IgD-negative memory B cell (primary cell): Measurements from ENCODE around the gene CABP1. TPM values are rescaled to one million over a fixed set of nuclear protein-coding genes. Genes with fewer than 3 reads are reported as not detected.
"Not testable (repeated sequence)": the region's sequence is repeated elsewhere in the genome, so short reads cannot be mapped to it uniquely, and the experiment has no call there.

Experiments used
- H3K27ac Mint-ChIP-seq, 3 donors: one replicate each; pipeline ENCODE4 v1.8.0; 2020 to 2022; ENCODE audit warnings: mild to moderate bottlenecking in 3 of 3, mixed read lengths in 3 of 3, moderate library complexity in 1 of 3
- H3K27me3 Mint-ChIP-seq: one replicate; pipeline ENCODE4 v1.8.0; 2021; ENCODE audit warnings: mixed read lengths
- H3K36me3 Mint-ChIP-seq: one replicate; pipeline ENCODE4 v1.8.0; 2020; ENCODE audit warnings: mild to moderate bottlenecking, mixed read lengths
- H3K4me1 Mint-ChIP-seq, 3 donors: one replicate each; pipeline ENCODE4 v1.8.0; 2020 to 2022; ENCODE audit warnings: mixed read lengths in 3 of 3, mild to moderate bottlenecking in 1 of 3
- H3K4me3 Mint-ChIP-seq, 4 donors: one replicate each; pipeline ENCODE4 v1.8.0; 2020 to 2022; ENCODE audit warnings: mild to moderate bottlenecking in 4 of 4, mixed read lengths in 4 of 4, moderate library complexity in 3 of 4
- H3K9me3 Mint-ChIP-seq, 3 donors: one replicate each; pipeline ENCODE4 v1.8.0; 2020 to 2021; ENCODE audit warnings: mixed read lengths in 3 of 3, mild to moderate bottlenecking in 1 of 3
- polyA plus RNA-seq: library from polyadenylated mRNA; unstranded; fragments of 300-500 nt; fragmentation: Illumina TruSeq; gene quantifications from one replicate; pipeline ENCODE4 v1.2.3, GENCODE V29; 2021

The CABP1 gene
- polyA plus RNA-seq, 1 donor from 2014 or later = not detected

- no peaks in the 10 kb centered on the region for H3K9me3 Mint-ChIP-seq
- H3K36me3 Mint-ChIP-seq = peaks cover 2% of the 10 kb centered on the region
- H3K4me3 Mint-ChIP-seq = peak overlapping the region; percentile 17 to 88 (median 62)
- H3K4me1 Mint-ChIP-seq = peaks cover 28 to 31% (median 31%) of the 10 kb centered on the region in 3 donors
- peak overlapping the region in 2 of 3 donors; percentile 17 to 53 for H3K27ac Mint-ChIP-seq
- H3K27me3 Mint-ChIP-seq = peaks cover 17% of the 10 kb centered on the region
These were observed 28.7 kb downstream of the CABP1 start for GRCh38 chr12:120668868-120669840.

DNA sequence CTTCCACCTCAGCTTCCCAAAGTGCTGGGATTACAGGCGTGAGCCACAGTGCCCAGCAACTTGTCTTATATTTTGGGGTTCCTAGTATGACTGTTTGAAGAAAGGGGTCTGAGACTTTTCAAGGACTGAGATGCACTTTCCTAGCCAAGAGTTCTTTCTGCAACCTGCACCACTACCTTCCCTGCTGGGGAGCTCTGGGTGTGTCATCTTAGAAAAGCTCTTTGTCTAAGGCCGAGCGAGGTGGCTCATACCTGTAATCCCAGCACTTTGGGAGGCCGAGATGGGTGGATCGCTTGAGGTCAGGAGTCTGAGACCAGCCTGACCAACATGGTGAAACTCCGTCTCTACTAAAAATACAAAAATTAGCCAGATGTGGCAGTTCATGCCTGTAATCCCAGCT is 29.8 kb downstream of the CABP1 start:
- peak overlapping the region in 1 of 4 donors; percentile 84 for H3K4me3 Mint-ChIP-seq
- H3K4me1 Mint-ChIP-seq = peaks cover 31 to 36% (median 35%) of the 10 kb centered on the region in 3 donors
- peaks cover 20% of the 10 kb centered on the region for H3K27me3 Mint-ChIP-seq
- H3K36me3 Mint-ChIP-seq, H3K27ac Mint-ChIP-seq, H3K9me3 Mint-ChIP-seq: not testable (repeated sequence)

- no peak overlapping the region for H3K4me3 Mint-ChIP-seq
- peaks cover 20% of the 10 kb centered on the region for H3K27me3 Mint-ChIP-seq
- peaks cover 31 to 35% (median 33%) of the 10 kb centered on the region in 3 donors for H3K4me1 Mint-ChIP-seq
- H3K9me3 Mint-ChIP-seq = no peaks in the 10 kb centered on the region
- peaks cover 2% of the 10 kb centered on the region for H3K36me3 Mint-ChIP-seq
- H3K27ac Mint-ChIP-seq = peak overlapping the region in 1 of 3 donors; percentile 12
These were observed 30.2 kb downstream of the CABP1 start for GRCh38 chr12:120670667-120671066.

DNA sequence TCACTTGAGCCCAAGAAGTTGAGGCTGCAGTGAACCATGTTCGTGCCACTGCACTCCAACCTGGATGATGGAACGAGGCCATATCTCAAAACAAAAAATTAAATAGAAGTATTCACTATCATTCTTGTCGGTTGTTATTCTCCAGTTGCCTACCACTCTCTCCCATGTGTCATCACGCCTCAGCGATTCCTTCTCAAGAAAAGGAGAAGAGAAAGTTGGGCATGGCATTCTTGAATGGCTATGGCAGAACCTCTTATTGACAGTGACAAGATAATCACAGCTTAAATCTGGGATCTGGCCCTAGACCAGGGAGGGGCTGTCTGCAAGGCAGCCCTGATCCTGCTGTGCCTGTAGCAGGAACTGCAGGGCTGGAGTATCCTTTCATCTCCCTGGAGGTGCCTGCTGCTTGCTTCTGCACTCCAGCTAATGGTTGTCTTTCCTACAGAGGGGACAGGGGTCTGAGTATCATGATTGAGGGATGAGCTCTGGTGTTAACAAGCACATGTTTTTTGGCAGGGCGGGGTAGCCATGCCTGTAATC is 33.7 kb downstream of the CABP1 start:
- Mint-ChIP-seq H3K36me3 (peaks cover 2% of the 10 kb centered on the region), H3K4me3 (peak overlapping the region in 3 of 4 donors; percentile 19 to 92 (median 25)), H3K4me1 (peaks cover 26 to 33% (median 30%) of the 10 kb centered on the region in 3 donors), H3K27ac (peak overlapping the region in 1 of 3 donors; percentile 7), H3K27me3 (peaks cover 14% of the 10 kb centered on the region), H3K9me3 (no peaks in the 10 kb centered on the region)

- no peaks in the 10 kb centered on the region for H3K36me3 Mint-ChIP-seq
- peak overlapping the region in 1 of 3 donors; percentile 8 for H3K27ac Mint-ChIP-seq
- H3K9me3 Mint-ChIP-seq = no peaks in the 10 kb centered on the region
- peaks cover 4% of the 10 kb centered on the region for H3K27me3 Mint-ChIP-seq
- H3K4me3 Mint-ChIP-seq = peak overlapping the region in 2 of 4 donors; percentile 10 to 80
- H3K4me1 Mint-ChIP-seq = peaks cover 19 to 25% (median 20%) of the 10 kb centered on the region in 3 donors
These were observed 37.5 kb downstream of the CABP1 start for GRCh38 chr12:120677765-120678473.

DNA sequence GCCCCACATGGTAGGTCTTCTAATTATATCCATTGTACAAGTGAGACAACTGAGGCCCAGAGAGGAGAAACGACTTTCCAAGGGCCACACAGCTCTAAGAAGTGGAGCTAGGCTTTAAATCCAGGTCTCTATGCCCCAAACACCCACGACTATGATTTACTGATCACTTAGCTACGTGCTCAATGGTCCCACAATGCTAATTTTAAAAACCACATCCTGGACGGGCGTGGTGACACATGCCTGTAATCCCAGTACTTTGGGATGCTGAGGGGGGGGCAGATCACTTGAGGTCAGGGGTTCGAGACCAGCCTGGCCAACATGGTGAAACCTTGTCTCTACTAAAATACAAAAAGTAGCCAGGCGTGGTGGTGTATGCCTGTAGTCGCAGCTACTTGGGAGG is 38.1 kb downstream of the CABP1 start:
- Mint-ChIP-seq H3K27me3 (peaks cover 4% of the 10 kb centered on the region), H3K4me3 (peak overlapping the region in 2 of 4 donors; percentile 10 to 80), H3K27ac (peak overlapping the region in 1 of 3 donors; percentile 8), H3K36me3 (no peaks in the 10 kb centered on the region), H3K9me3 (no peaks in the 10 kb centered on the region), H3K4me1 (peaks cover 16 to 24% (median 20%) of the 10 kb centered on the region in 3 donors)

GRCh38 chr12:120680165-120680738 is 39.8 kb downstream of the CABP1 start:
- no peak overlapping the region for H3K27ac Mint-ChIP-seq
- no peaks in the 10 kb centered on the region for H3K36me3 Mint-ChIP-seq
- peak overlapping the region in 1 of 4 donors; percentile 83 for H3K4me3 Mint-ChIP-seq
- peaks cover 0 to 4% (median 0%) of the 10 kb centered on the region in 3 donors for H3K9me3 Mint-ChIP-seq
- peaks cover 18 to 25% (median 25%) of the 10 kb centered on the region in 3 donors for H3K4me1 Mint-ChIP-seq
- no peaks in the 10 kb centered on the region for H3K27me3 Mint-ChIP-seq

- Mint-ChIP-seq H3K4me3 (peak overlapping the region in 3 of 4 donors; percentile 24 to 93 (median 70)), H3K27me3 (no peaks in the 10 kb centered on the region), H3K36me3 (no peaks in the 10 kb centered on the region), H3K27ac (peak overlapping the region; percentile 43 to 97 (median 88)), H3K9me3 (peaks cover 0 to 4% (median 0%) of the 10 kb centered on the region in 3 donors), H3K4me1 (peaks cover 30 to 31% (median 31%) of the 10 kb centered on the region in 3 donors)
These were observed 44.1 kb downstream of the CABP1 start for GRCh38 chr12:120684523-120684932.

GRCh38 chr12:120685522-120685921 is 45.1 kb downstream of the CABP1 start:
- peak overlapping the region; percentile 88 to 97 (median 96) for H3K27ac Mint-ChIP-seq
- H3K4me1 Mint-ChIP-seq = peaks cover 27 to 32% (median 27%) of the 10 kb centered on the region in 3 donors
- no peaks in the 10 kb centered on the region for H3K36me3 Mint-ChIP-seq
- no peaks in the 10 kb centered on the region for H3K27me3 Mint-ChIP-seq
- peaks cover 0 to 4% (median 0%) of the 10 kb centered on the region in 3 donors for H3K9me3 Mint-ChIP-seq
- peak overlapping the region; percentile 54 to 97 (median 82) for H3K4me3 Mint-ChIP-seq

DNA sequence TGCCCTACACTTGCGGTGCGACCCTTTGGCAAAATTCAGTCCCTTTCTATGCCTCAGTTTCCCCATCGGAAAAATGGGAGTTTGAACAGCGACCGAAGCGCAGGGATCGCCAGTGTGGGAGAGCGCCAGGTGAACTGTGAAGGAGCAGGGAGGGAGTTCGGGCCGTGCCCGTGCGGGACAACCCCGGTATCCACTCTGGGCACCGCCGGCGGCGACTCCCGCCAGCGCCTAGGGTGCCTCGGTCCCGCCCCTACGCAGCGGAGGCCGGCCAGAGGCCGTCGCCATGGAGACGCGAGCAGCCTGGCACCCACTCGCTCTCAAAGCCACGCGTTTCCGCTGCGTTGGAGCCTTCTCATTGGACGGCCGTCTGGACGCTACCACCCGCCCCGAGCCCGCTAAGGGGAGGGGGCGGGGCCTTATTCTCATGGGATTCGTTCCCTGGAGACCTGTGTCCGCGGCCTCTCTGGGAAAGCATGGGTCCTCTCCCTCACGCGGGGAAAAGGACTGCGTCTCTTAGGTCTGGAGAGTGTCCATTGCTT is 45.8 kb downstream of the CABP1 start:
- Mint-ChIP-seq H3K27ac (peak overlapping the region; percentile 88 to 97 (median 96)), H3K4me3 (peak overlapping the region; percentile 89 to 97 (median 95)), H3K9me3 (peaks cover 0 to 4% (median 0%) of the 10 kb centered on the region in 3 donors), H3K4me1 (peaks cover 27 to 34% (median 29%) of the 10 kb centered on the region in 3 donors), H3K36me3 (no peaks in the 10 kb centered on the region), H3K27me3 (no peaks in the 10 kb centered on the region)

DNA sequence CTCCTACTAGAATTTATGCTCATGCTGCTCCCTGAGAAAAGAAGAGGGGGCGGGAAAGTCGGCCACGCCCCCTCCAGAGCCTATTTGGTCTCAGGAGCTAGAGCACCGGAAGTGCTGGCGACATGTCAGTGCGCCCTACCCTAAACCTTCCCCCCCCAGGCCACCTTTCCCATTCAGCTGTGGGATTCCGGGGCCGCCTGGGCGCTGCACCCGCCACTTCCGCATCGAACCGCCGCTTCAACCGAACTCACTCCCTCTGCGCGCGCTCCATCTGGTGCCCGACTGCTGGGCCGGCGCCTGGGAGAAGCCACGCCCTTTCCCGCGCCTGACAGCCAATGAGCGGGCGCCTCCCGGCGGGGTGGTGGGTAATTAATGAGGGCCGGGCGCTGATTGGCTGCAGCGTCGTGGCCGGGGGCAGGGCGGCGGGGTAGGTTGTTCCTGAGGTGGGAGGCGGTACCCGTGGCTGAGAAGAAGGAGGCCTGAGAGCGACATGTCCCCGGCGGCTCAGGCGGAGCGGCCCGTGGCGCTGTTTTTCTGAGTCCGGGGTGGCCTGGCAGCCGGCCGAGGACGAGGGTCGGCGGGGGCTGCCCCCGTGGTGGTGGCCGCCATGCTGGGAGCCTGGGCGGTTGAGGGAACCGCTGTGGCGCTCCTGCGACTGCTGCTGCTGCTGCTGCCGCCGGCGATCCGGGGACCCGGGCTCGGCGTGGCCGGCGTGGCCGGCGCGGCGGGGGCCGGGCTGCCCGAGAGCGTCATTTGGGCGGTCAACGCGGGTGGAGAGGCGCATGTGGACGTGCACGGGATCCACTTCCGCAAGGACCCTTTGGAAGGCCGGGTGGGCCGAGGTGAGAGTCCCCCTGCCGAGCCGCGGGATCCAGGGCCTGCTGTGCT is 46.5 kb downstream of the CABP1 start, which contains the start of gene MLEC:
Gene MLEC (plus strand): TSS at position 460 of the 888 bp plus-strand sequence. CDS start 148 bp downstream, at position 608.
- peaks cover 27 to 34% (median 29%) of the 10 kb centered on the region in 3 donors for H3K4me1 Mint-ChIP-seq
- no peaks in the 10 kb centered on the region for H3K36me3 Mint-ChIP-seq
- peaks cover 0 to 4% (median 0%) of the 10 kb centered on the region in 3 donors for H3K9me3 Mint-ChIP-seq
- peak within 1 kb of the TSS; percentile 94 to 97 (median 96) for H3K27ac Mint-ChIP-seq
- peak within 1 kb of the TSS; percentile 89 to 97 (median 95) for H3K4me3 Mint-ChIP-seq
- no peaks in the 10 kb centered on the region for H3K27me3 Mint-ChIP-seq

GRCh38 chr12:120687578-120688289 is 47.3 kb downstream of the CABP1 start:
- Mint-ChIP-seq H3K36me3 (peaks cover 3% of the 10 kb centered on the region), H3K9me3 (peaks cover 0 to 4% (median 0%) of the 10 kb centered on the region in 3 donors), H3K27me3 (no peaks in the 10 kb centered on the region), H3K27ac (peak overlapping the region in 2 of 3 donors; percentile 89 to 94), H3K4me3 (peak overlapping the region; percentile 84 to 95 (median 92)), H3K4me1 (peaks cover 27 to 37% (median 29%) of the 10 kb centered on the region in 3 donors)
